Right lobe of liver (tissue), 4 donors: ENCODE measurements around the gene SLC28A3.

Experiments used
- POLR2A ChIP-seq: fragments of 450-650 bp; IDR thresholded peaks from one replicate; pipeline ENCODE4 v1.6.1; 2017; ENCODE audit warnings: antibody characterized with exemption, mild to moderate bottlenecking
- TF ChIP-seq, protein P1 (sequence below), 4 donors: fragments of 200-600 bp in 3 of 4; fragments of 450-650 bp in 1 of 4; IDR thresholded peaks; one replicate each; pipeline versions ENCODE4 v1.5.1 to v1.8.0; 2016 to 2022; ENCODE audit warnings: antibody characterized with exemption in 4 of 4, mild to moderate bottlenecking in 2 of 4
- donor health status: DM: no; HTN: no; CAD: no.
- donor health status: DM: no; HTN: no; CAD: no.
- donor health status: DM: no; HTN: yes; CAD: no.

GRCh38 chr9:84368601-84369000 lies 28.0 kb upstream of the SLC28A3 start:
- TF ChIP-seq, protein P1, sequence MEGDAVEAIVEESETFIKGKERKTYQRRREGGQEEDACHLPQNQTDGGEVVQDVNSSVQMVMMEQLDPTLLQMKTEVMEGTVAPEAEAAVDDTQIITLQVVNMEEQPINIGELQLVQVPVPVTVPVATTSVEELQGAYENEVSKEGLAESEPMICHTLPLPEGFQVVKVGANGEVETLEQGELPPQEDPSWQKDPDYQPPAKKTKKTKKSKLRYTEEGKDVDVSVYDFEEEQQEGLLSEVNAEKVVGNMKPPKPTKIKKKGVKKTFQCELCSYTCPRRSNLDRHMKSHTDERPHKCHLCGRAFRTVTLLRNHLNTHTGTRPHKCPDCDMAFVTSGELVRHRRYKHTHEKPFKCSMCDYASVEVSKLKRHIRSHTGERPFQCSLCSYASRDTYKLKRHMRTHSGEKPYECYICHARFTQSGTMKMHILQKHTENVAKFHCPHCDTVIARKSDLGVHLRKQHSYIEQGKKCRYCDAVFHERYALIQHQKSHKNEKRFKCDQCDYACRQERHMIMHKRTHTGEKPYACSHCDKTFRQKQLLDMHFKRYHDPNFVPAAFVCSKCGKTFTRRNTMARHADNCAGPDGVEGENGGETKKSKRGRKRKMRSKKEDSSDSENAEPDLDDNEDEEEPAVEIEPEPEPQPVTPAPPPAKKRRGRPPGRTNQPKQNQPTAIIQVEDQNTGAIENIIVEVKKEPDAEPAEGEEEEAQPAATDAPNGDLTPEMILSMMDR (IDR thresholded peaks at IDR 0.05): no peak
- TF ChIP-seq POLR2A: no peak
